ENCODE data around the gene WDR27. TPM values are rescaled to one million over a fixed set of nuclear protein-coding genes. Genes with fewer than 3 reads are reported as not detected.

The WDR27 gene
- total RNA-seq, 2 experiments from 2014 or later = 77.2 to 108 TPM

DNA sequence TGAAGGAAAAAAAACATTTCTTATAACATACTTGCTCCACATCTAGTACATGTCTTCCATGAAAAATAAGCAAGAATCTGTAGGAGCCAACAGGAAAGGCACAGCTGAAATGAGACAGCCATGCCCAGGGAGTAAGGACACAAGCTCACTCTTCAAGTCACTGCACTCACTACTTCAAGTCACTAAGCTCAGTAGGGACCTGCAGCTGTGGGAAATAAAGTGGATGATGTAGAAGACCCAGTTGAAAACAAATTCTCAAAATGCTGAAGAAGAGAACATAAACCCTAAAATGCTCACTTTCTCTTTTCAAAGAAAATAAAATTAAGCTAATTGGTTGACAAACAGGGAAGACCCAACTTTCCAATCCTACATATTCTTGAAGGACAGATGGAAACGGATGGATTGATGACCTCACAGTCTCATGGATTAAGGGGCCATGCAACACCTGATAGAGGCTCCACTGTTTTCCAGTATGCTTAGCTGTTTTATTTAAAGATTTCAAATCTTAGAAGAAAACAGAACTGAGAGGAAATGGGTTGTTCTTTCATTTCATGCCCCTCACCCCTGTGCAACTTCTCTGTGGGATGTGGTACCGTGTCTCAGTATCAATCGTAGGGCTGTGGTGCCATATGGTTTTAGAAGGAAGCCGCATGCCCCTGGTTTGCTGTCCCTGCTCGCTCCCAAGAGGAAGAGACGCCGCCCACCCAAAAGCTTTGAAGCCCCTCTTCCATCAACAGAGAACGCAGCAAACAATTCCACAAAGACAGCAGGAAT is 133.3 kb downstream of the WDR27 start:
- Histone ChIP-seq H3K4me3 (ENCODE audit: low read depth, low read length, poor library complexity, severe bottlenecking) (no peak overlapping the region), H3K4me1 (ENCODE audit: insufficient read depth, low read length, poor library complexity, severe bottlenecking) (no peaks in the 10 kb centered on the region), H3K4me2 (ENCODE audit: low read length) (no peak overlapping the region), H4K20me1 (ENCODE audit: insufficient read depth, low read length) (no peaks in the 10 kb centered on the region), H3K79me2 (ENCODE audit: insufficient read depth, low read depth, low read length) (no peaks in the 10 kb centered on the region), H3K27ac (ENCODE audit: low read depth, low read length, poor library complexity, severe bottlenecking) (no peak overlapping the region), H2AFZ (ENCODE audit: low read length) (no peak overlapping the region), H3K9me3 (ENCODE audit: low read length) (no peaks in the 10 kb centered on the region), H3K36me3 (ENCODE audit: insufficient read depth, low read length) (no peaks in the 10 kb centered on the region), H3K9me2 (ENCODE audit: insufficient read depth, low read length) (no peaks in the 10 kb centered on the region)
- intact Hi-C loops (cut with micrococcal nuclease; ENCODE audit: unreplicated experiment) = no loop called here
- ChIA-PET CTCF (ENCODE audit: unreplicated experiment) (no interaction called here), POLR2A (interaction anchor here (1.3 kb wide), 1 partner anchor 19 kb away, joined by 3 read pairs; no protein-coding TSS in a partner anchor)
- no TSS peak for BruUV-seq (replicated peaks)
- no peak for TF ChIP-seq EZH2phosphoT487 (IDR thresholded peaks at IDR 0.05; ENCODE audit: borderline replicate concordance, low read depth, low read length)
- TF ChIP-seq, protein P1, sequence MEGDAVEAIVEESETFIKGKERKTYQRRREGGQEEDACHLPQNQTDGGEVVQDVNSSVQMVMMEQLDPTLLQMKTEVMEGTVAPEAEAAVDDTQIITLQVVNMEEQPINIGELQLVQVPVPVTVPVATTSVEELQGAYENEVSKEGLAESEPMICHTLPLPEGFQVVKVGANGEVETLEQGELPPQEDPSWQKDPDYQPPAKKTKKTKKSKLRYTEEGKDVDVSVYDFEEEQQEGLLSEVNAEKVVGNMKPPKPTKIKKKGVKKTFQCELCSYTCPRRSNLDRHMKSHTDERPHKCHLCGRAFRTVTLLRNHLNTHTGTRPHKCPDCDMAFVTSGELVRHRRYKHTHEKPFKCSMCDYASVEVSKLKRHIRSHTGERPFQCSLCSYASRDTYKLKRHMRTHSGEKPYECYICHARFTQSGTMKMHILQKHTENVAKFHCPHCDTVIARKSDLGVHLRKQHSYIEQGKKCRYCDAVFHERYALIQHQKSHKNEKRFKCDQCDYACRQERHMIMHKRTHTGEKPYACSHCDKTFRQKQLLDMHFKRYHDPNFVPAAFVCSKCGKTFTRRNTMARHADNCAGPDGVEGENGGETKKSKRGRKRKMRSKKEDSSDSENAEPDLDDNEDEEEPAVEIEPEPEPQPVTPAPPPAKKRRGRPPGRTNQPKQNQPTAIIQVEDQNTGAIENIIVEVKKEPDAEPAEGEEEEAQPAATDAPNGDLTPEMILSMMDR (conservative IDR thresholded peaks at IDR 0.05; ENCODE audit: low read length) = no peak
- DNase-seq (ENCODE audit: low spot score) = no peak

DNA sequence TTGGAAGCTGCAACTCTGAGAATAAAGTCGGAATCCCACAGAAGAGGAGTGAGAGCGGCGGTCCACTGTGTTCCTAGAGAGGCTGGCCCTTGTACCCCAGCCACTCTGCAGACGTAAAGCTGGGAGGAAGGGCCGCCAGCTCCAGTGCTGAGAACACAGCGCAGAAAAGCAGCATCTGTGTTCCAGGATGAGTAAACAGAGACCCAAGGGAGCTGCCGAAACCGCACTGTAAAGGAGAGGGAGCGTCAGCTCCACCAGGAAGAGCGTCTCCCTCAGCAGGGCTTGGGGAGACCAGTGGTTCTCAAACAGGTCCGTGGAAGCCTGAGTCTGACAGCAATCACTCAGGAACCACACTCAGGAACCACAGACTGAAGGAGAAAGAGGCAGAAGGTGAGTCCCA is 134.0 kb downstream of the WDR27 start:
- POLR2A ChIA-PET = interaction anchor here (1.3 kb wide), 1 partner anchor 20 kb away, joined by 3 read pairs; no protein-coding TSS in a partner anchor

DNA sequence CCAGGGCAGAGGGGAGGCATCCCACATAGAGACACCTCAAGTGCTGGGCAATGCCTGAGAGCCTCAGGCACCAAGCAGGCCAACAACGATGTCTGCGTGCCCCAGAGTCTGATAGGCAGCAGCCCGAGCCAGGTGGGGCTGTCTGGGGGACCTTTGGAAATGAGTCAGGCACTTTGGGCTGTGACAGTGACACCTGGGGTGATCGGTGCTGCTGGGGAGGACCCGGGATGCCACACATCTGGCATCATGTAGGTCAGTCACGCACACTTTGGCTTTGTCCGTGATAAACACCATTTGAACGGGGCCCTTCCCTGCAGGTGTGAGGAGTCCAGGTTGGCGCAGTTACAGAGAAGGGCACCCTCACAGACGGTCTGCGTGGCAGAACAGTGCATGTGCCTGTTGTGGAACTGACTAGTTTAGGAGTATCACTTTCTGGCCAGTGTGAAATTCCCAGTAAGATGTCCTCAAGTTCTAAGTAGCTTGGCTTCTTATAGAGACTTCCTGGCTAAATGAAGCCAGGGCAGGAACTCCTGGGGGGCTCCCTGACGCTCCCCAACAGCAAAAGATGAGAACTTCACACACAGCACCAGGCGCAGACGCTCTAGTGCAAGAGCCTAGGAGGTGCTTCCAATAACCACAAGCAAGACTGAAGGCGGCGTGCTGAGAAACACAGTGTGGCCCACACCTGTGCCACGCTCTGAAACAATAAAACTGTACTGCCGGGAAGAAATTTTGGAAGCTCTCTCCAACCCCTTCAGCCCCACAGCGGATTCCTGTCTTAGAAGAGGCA is 134.7 kb downstream of the WDR27 start:
- no peak overlapping the region for H3K4me2 ChIP-seq (ENCODE audit: low read length)
- ChIA-PET CTCF (ENCODE audit: unreplicated experiment) (no interaction called here), POLR2A (interaction anchor here (1.3 kb wide), 1 partner anchor 21 kb away, joined by 3 read pairs; no protein-coding TSS in a partner anchor)
- H3K9me3 ChIP-seq (ENCODE audit: low read length) = no peaks in the 10 kb centered on the region
- H3K36me3 ChIP-seq (ENCODE audit: insufficient read depth, low read length) = no peaks in the 10 kb centered on the region
- H3K79me2 ChIP-seq (ENCODE audit: insufficient read depth, low read depth, low read length) = no peaks in the 10 kb centered on the region
- intact Hi-C loops (cut with micrococcal nuclease; ENCODE audit: unreplicated experiment) = no loop called here
- H3K27ac ChIP-seq (ENCODE audit: low read depth, low read length, poor library complexity, severe bottlenecking) = no peak overlapping the region
- H4K20me1 ChIP-seq (ENCODE audit: insufficient read depth, low read length) = no peaks in the 10 kb centered on the region
- H3K4me1 ChIP-seq (ENCODE audit: insufficient read depth, low read length, poor library complexity, severe bottlenecking) = no peaks in the 10 kb centered on the region
- H2AFZ ChIP-seq (ENCODE audit: low read length) = no peak overlapping the region
- DNase-seq (ENCODE audit: low spot score) = no peak
- H3K4me3 ChIP-seq (ENCODE audit: low read depth, low read length, poor library complexity, severe bottlenecking) = no peak overlapping the region
- TF ChIP-seq, protein P1 (conservative IDR thresholded peaks at IDR 0.05; ENCODE audit: low read length) = no peak
- TF ChIP-seq EZH2phosphoT487 (IDR thresholded peaks at IDR 0.05; ENCODE audit: borderline replicate concordance, low read depth, low read length) = no peak
- BruUV-seq (replicated peaks) = no TSS peak
- H3K9me2 ChIP-seq (ENCODE audit: insufficient read depth, low read length) = no peaks in the 10 kb centered on the region

More for the DNA sequence above, 134.0 kb downstream of the WDR27 start:
- Histone ChIP-seq H3K36me3 (ENCODE audit: insufficient read depth, low read length) (no peaks in the 10 kb centered on the region), H3K27ac (ENCODE audit: low read depth, low read length, poor library complexity, severe bottlenecking) (no peak overlapping the region), H3K9me2 (ENCODE audit: insufficient read depth, low read length) (no peaks in the 10 kb centered on the region), H3K79me2 (ENCODE audit: insufficient read depth, low read depth, low read length) (no peaks in the 10 kb centered on the region), H3K9me3 (ENCODE audit: low read length) (no peaks in the 10 kb centered on the region), H3K4me2 (ENCODE audit: low read length) (no peak overlapping the region), H4K20me1 (ENCODE audit: insufficient read depth, low read length) (no peaks in the 10 kb centered on the region), H2AFZ (ENCODE audit: low read length) (no peak overlapping the region), H3K4me3 (ENCODE audit: low read depth, low read length, poor library complexity, severe bottlenecking) (no peak overlapping the region), H3K4me1 (ENCODE audit: insufficient read depth, low read length, poor library complexity, severe bottlenecking) (no peaks in the 10 kb centered on the region)
- TF ChIP-seq EZH2phosphoT487 (IDR thresholded peaks at IDR 0.05; ENCODE audit: borderline replicate concordance, low read depth, low read length) = no peak
- CTCF ChIA-PET (ENCODE audit: unreplicated experiment) = no interaction called here
- intact Hi-C loops (cut with micrococcal nuclease; ENCODE audit: unreplicated experiment) = no loop called here
- no TSS peak for BruUV-seq (replicated peaks)
- DNase-seq (ENCODE audit: low spot score) = no peak
